ENCODE measurements around the gene PAK4.

PAK4 gene

GRCh38 chr19:39097721-39098120, 27.9 kb upstream of the PAK4 start:
- TF ChIP-seq TCF12 (IDR thresholded peaks at IDR 0.05; ENCODE audit: low read depth), result no peak

DNA sequence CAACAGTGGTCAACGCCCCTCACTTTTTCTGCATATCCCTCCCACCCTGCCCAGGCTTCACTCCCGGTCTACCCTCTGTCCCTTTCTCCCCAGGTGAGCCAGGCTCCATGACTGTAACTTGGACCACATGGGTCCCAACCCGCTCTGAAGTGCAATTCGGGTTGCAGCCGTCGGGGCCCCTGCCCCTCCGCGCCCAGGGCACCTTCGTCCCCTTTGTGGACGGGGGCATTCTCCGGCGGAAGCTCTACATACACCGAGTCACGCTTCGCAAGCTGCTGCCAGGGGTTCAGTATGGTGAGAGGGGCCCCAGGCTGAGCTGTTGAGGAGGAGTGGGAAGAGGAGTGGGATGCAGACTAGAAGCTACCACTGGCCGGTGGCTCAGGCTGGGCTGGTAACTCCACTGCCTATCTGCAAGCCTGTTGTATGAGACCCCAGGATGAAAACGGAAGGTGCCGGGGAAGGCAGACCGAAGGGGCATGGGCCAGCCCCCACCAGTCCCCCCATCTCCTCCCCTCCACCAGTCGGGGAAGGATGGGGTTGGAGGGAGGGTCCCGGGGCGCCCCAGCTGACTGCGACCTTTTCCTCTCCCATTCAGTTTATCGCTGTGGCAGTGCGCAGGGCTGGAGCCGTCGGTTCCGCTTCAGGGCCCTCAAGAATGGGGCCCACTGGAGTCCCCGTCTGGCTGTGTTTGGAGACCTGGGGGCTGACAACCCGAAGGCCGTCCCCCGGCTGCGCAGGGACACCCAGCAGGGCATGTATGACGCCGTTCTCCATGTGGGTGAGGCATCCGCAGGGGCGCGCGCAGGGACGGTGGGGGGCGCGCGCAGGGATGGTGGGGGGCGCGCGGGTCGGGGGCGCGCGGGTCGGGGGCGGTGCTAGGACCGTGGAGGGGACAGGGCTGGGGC, 27.0 kb upstream of the PAK4 start:
- TF ChIP-seq, protein P1, sequence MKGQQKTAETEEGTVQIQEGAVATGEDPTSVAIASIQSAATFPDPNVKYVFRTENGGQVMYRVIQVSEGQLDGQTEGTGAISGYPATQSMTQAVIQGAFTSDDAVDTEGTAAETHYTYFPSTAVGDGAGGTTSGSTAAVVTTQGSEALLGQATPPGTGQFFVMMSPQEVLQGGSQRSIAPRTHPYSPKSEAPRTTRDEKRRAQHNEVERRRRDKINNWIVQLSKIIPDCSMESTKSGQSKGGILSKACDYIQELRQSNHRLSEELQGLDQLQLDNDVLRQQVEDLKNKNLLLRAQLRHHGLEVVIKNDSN (IDR thresholded peaks at IDR 0.05), result no peak
- no peak for TF ChIP-seq YY1 (IDR thresholded peaks at IDR 0.05; ENCODE audit: low read depth)
- no peak for TF ChIP-seq TAF1 (IDR thresholded peaks at IDR 0.05; ENCODE audit: low read depth)
- no peak for TF ChIP-seq TEAD4 (IDR thresholded peaks at IDR 0.05)
- no peak for TF ChIP-seq CEBPB (IDR thresholded peaks at IDR 0.05)
- TF ChIP-seq FOXM1 (IDR thresholded peaks at IDR 0.05; ENCODE audit: borderline replicate concordance, low read depth), result no peak
- TF ChIP-seq TCF12 (IDR thresholded peaks at IDR 0.05; ENCODE audit: low read depth), result no peak
- TF ChIP-seq, protein P2, sequence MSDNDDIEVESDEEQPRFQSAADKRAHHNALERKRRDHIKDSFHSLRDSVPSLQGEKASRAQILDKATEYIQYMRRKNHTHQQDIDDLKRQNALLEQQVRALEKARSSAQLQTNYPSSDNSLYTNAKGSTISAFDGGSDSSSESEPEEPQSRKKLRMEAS (IDR thresholded peaks at IDR 0.05), result no peak
- TF ChIP-seq RAD21 (IDR thresholded peaks at IDR 0.05; ENCODE audit: low read depth), result no peak
- no peak for TF ChIP-seq ZBTB7A (IDR thresholded peaks at IDR 0.05; ENCODE audit: low read depth)
- no peak for TF ChIP-seq NFIC (IDR thresholded peaks at IDR 0.05)
- TF ChIP-seq REST (IDR thresholded peaks at IDR 0.05; ENCODE audit: low read depth), result no peak

GRCh38 chr19:39099341-39099740, 26.2 kb upstream of the PAK4 start:
- TF ChIP-seq TAF1 (IDR thresholded peaks at IDR 0.05; ENCODE audit: low read depth) (no peak), CEBPB (IDR thresholded peaks at IDR 0.05) (no peak)

DNA sequence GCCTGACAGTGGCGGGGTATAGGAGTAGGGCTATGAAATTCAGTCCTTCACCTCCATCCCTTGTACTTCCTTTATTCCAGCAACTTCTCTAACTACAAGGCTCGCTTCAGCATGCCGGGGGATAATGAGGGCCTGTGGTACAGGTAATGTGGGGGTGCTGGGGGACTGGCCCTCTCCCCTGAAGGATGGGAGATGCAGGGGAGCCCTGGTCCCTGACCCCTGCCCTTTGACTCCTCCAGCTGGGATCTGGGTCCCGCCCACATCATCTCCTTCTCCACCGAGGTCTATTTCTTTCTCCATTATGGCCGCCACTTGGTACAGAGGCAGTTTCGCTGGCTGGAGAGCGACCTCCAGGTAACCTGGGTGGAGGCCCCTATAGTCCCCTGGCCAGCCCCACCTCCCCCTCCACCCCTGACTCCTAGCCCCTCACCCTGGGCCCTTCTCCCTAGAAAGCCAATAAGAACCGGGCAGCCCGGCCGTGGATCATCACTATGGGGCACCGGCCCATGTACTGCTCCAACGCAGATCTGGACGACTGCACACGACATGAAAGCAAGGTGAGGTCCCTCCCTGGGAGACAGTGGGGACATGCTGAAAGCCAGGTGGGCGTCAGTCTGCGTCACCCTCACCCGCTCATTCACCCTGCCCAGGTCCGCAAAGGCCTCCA, 25.0 kb upstream of the PAK4 start:
- TF ChIP-seq TAF1 (IDR thresholded peaks at IDR 0.05; ENCODE audit: low read depth), result no peak
- TF ChIP-seq CREB1 (IDR thresholded peaks at IDR 0.05; ENCODE audit: low read depth), result no peak
- no peak for TF ChIP-seq NFIC (IDR thresholded peaks at IDR 0.05)
- TF ChIP-seq ZBTB7A (IDR thresholded peaks at IDR 0.05; ENCODE audit: low read depth), result no peak
- no peak for TF ChIP-seq FOXM1 (IDR thresholded peaks at IDR 0.05; ENCODE audit: borderline replicate concordance, low read depth)
- no peak for TF ChIP-seq EGR1 (IDR thresholded peaks at IDR 0.05)
- no peak for TF ChIP-seq REST (IDR thresholded peaks at IDR 0.05; ENCODE audit: low read depth)
- no peak for TF ChIP-seq CEBPB (IDR thresholded peaks at IDR 0.05)
- TF ChIP-seq, protein P2 (IDR thresholded peaks at IDR 0.05), result no peak
- TF ChIP-seq EP300 (IDR thresholded peaks at IDR 0.05; ENCODE audit: borderline replicate concordance), result no peak
- TF ChIP-seq, protein P1 (IDR thresholded peaks at IDR 0.05), result no peak

DNA sequence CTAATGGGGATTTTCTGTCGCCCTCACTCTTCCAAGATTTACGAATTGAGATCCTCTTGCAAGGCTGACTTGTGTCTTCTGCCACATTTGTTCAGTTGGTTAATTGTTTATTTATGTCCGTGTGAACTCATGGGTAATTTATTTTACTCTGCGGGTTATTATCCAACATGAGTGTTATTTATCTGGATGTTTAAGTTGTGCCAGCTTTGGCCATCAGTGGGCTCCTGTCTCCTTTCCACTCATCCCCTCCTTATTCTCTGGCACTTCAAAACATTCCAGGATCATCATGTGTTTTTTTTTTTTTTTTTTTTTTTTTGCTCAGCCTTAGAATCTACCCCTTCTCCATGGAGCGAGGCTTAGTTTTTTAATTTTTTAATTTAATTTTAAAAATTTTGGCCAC, 22.4 kb upstream of the PAK4 start:
- TF ChIP-seq TAF1 (IDR thresholded peaks at IDR 0.05; ENCODE audit: low read depth), result no peak
- no peak for TF ChIP-seq YY1 (IDR thresholded peaks at IDR 0.05; ENCODE audit: low read depth)
- no peak for TF ChIP-seq ZBTB7A (IDR thresholded peaks at IDR 0.05; ENCODE audit: low read depth)
- TF ChIP-seq, protein P2 (IDR thresholded peaks at IDR 0.05), result no peak
- TF ChIP-seq FOXM1 (IDR thresholded peaks at IDR 0.05; ENCODE audit: borderline replicate concordance, low read depth), result no peak
- TF ChIP-seq CREB1 (IDR thresholded peaks at IDR 0.05; ENCODE audit: low read depth), result no peak
- TF ChIP-seq, protein P1 (IDR thresholded peaks at IDR 0.05), result no peak
- TF ChIP-seq REST (IDR thresholded peaks at IDR 0.05; ENCODE audit: low read depth), result no peak
- no peak for TF ChIP-seq RAD21 (IDR thresholded peaks at IDR 0.05; ENCODE audit: low read depth)
- no peak for TF ChIP-seq NFIC (IDR thresholded peaks at IDR 0.05)
- TF ChIP-seq TCF12 (IDR thresholded peaks at IDR 0.05; ENCODE audit: low read depth), result no peak
- TF ChIP-seq CEBPB (IDR thresholded peaks at IDR 0.05), result no peak
- no peak for TF ChIP-seq EGR1 (IDR thresholded peaks at IDR 0.05)
- no peak for TF ChIP-seq EP300 (IDR thresholded peaks at IDR 0.05; ENCODE audit: borderline replicate concordance)
- no peak for TF ChIP-seq TEAD4 (IDR thresholded peaks at IDR 0.05)
